Smooth muscle cell (in vitro differentiated cells): ENCODE results near the gene ABCB10. TPM values are rescaled to one million over a fixed set of nuclear protein-coding genes. Genes with fewer than 3 reads are reported as not detected.
A peak's percentile ranks its signal among the peaks of the same experiment; 100 is the strongest.

Source experiments
- DNase-seq: peaks from one replicate; lab custom pipeline; 2025; ENCODE audit not compliant: unreplicated experiment; lab: John Stamatoyannopoulos, UW
- H2AFZ ChIP-seq: fragments of 200-600 bp; sonication (generic); 2 replicates; pipeline ENCODE4 v1.6.0; 2016; ENCODE audit warnings: antibody characterized with exemption, low read depth, mild to moderate bottlenecking
- H3F3A ChIP-seq: fragments of 200-600 bp; sonication (generic); 2 replicates; pipeline ENCODE4 v1.6.0; 2017; ENCODE audit warnings: antibody characterized with exemption, low read depth
- H3K27ac ChIP-seq: fragments of 200-600 bp; sonication (generic); 2 replicates; pipeline ENCODE4 v1.5.1; 2016; ENCODE audit warnings: low read depth, mild to moderate bottlenecking
- H3K27me3 ChIP-seq: fragments of 200-600 bp; sonication (generic); 2 replicates; pipeline ENCODE4 v1.6.1; 2016; ENCODE audit warnings: low read depth, mild to moderate bottlenecking
- H3K36me3 ChIP-seq: fragments of 200-600 bp; sonication (generic); 2 replicates; pipeline ENCODE4 v1.5.1; 2016; ENCODE audit warnings: low read depth
- H3K4me1 ChIP-seq: fragments of 200-600 bp; sonication (generic); 2 replicates; pipeline ENCODE4 v1.5.1; 2016; ENCODE audit warnings: low read depth
- H3K4me2 ChIP-seq: fragments of 200-600 bp; sonication (generic); 2 replicates; pipeline ENCODE4 v1.6.0; 2016; ENCODE audit warnings: mild to moderate bottlenecking
- H3K4me3 ChIP-seq: fragments of 200-600 bp; sonication (generic); 2 replicates; pipeline ENCODE4 v1.5.1; 2016; ENCODE audit warnings: mild to moderate bottlenecking
- H3K79me2 ChIP-seq: fragments of 200-600 bp; sonication (generic); 2 replicates; pipeline ENCODE4 v1.6.0; 2016; ENCODE audit warnings: low read depth, mild to moderate bottlenecking
- H3K9ac ChIP-seq: fragments of 200-600 bp; sonication (generic); 2 replicates; pipeline ENCODE4 v1.6.0; 2016; ENCODE audit warnings: low read depth
- H3K9me3 ChIP-seq: fragments of 200-600 bp; sonication (generic); replicated peaks from 2 replicates; pipeline ENCODE4 v1.5.1; 2016; ENCODE audit warnings: low read depth
- H4K20me1 ChIP-seq: fragments of 200-600 bp; sonication (generic); 2 replicates; pipeline ENCODE4 v1.6.0; 2016; ENCODE audit warnings: low read depth
- WGBS: methylation state at CpG from one replicate; pipeline ENCODE4 v1.1.7; 2016; ENCODE audit warnings: low lambda C conversion rate; 5-methylcytosine and 5-hydroxymethylcytosine counted together
- polyA plus RNA-seq: library from polyadenylated mRNA; unstranded; fragments of >200 nt; fragmentation: Nextera tagmentation; extraction: Ambion mirVana; gene quantifications from 2 replicates; pipeline ENCODE4 v1.2.1, GENCODE V29; 2016
- total RNA-seq: library from RNA; depleted of rRNA; stranded (reverse); fragments of >200 nt; gene quantifications from 2 replicates; pipeline ENCODE4 v1.2.3, GENCODE V29; 2014
- TF ChIP-seq, protein P1 (sequence below): fragments of 200-600 bp; sonication (generic); IDR thresholded peaks from 2 replicates; pipeline ENCODE4 v1.5.1; 2017; ENCODE audit warnings: borderline replicate concordance, mild to moderate bottlenecking, antibody characterized with exemption; ENCODE audit not compliant: insufficient read depth, poor library complexity, severe bottlenecking

The ABCB10 gene
- total and polyA plus RNA-seq, 2 experiments from 2014 or later, result 7.1 to 18.4 TPM

DNA sequence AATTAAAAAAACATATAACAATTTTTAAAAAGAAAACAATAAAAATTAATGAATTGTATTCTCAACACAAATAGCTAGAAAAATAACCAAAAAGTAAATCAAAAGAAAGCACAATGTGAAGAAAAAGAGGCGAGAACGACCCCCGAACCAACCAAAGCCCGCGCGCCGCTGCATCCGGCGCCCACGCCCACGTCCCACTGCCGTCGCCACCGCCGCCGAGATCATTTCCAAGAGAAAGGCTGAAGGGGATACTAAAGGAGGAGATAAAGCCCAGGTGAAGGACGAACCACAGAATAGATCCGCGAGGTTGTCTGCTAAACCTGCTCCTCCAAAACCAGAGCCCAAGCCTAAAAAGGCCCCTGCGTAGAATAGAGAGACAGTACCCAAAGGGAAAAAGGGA is 11.8 kb upstream of the ABCB10 start:
- TF ChIP-seq, protein P1, sequence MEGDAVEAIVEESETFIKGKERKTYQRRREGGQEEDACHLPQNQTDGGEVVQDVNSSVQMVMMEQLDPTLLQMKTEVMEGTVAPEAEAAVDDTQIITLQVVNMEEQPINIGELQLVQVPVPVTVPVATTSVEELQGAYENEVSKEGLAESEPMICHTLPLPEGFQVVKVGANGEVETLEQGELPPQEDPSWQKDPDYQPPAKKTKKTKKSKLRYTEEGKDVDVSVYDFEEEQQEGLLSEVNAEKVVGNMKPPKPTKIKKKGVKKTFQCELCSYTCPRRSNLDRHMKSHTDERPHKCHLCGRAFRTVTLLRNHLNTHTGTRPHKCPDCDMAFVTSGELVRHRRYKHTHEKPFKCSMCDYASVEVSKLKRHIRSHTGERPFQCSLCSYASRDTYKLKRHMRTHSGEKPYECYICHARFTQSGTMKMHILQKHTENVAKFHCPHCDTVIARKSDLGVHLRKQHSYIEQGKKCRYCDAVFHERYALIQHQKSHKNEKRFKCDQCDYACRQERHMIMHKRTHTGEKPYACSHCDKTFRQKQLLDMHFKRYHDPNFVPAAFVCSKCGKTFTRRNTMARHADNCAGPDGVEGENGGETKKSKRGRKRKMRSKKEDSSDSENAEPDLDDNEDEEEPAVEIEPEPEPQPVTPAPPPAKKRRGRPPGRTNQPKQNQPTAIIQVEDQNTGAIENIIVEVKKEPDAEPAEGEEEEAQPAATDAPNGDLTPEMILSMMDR, result no peak
- 77% methylated on average over 20 of the region's 20 CpGs for WGBS
- Histone ChIP-seq H3K9ac (no peak overlapping the region), H3K9me3 (no peaks in the 10 kb centered on the region), H3K36me3 (no peaks in the 10 kb centered on the region), H3K27ac (no peak overlapping the region), H3K4me2 (no peak overlapping the region), H3K27me3 (no peaks in the 10 kb centered on the region), H3K4me1 (no peaks in the 10 kb centered on the region), H4K20me1 (no peaks in the 10 kb centered on the region), H3K4me3 (no peak overlapping the region), H3K79me2 (no peaks in the 10 kb centered on the region), H3F3A (no peaks in the 10 kb centered on the region), H2AFZ (no peak overlapping the region)
- DNase-seq, result no peak

DNA sequence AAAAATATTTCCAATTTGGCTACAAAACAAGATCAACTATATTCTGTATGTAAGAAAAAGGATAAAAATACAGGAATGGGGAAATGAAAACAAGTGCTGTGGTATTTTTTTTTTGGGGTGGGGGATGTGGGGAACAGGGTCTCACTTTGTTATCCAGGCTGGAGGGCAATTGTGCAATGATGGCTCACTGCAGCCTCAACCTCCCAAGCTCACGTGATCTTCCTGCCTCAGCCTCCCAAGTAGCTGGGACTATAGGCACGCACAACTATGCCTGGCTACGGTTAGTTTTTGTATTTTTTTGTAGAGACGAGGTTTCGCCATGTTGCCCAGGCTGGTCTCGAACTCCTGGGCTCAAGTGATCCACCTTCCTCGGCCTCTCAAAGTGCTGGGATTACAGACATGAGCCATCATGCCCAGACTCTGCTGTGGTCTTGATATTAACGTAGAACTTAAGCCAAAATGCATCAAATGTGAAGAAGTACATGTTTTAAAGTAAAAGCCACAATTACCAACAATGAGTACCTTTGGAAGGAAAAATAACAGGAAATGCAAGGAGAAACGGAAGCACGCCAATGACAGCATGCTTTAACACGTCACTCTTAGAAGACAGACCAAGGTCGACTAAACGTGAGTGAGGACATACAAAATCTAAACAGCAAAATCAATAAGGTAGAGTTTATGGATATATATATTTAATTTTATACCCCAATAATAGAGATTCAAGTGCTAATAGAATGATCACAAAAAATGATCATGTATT is 8.8 kb upstream of the ABCB10 start:
- peaks cover 14% of the 10 kb centered on the region for H3K4me1 ChIP-seq
- H3K79me2 ChIP-seq, result no peaks in the 10 kb centered on the region
- no peak overlapping the region for H3K4me2 ChIP-seq
- no peaks in the 10 kb centered on the region for H3K27me3 ChIP-seq
- 87% methylated on average over 13 of the region's 13 CpGs for WGBS
- DNase-seq, result no peak
- H3K4me3 ChIP-seq, result no peak overlapping the region
- H3K9me3 ChIP-seq, result no peaks in the 10 kb centered on the region
- H4K20me1 ChIP-seq, result no peaks in the 10 kb centered on the region
- no peak overlapping the region for H3K27ac ChIP-seq
- no peaks in the 10 kb centered on the region for H3K36me3 ChIP-seq
- peaks cover 4% of the 10 kb centered on the region for H3F3A ChIP-seq
- H3K9ac ChIP-seq, result no peak overlapping the region
- TF ChIP-seq, protein P1, result no peak
- no peak overlapping the region for H2AFZ ChIP-seq

DNA sequence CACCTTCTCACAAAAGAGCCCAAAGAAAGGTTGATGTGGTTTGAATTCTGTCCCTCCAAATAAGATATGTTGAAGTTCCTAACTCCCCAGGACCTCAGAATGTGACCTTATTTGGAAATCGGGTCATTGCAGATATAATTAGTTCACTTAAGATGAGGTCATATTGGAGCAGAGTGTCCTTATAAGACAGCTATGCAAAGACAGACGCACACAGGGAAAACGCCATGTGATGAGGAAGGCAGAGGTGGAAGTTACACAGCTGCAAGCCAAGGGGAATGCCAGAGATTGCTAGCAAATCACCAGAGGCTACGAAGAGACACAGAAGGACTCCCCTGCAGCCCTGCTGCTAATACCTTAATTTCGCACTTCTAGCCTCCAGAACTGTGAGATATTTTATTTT is 5.2 kb upstream of the ABCB10 start:
- peak overlapping the region; percentile 9 for H2AFZ ChIP-seq
- H3K79me2 ChIP-seq, result no peaks in the 10 kb centered on the region
- TF ChIP-seq, protein P1, result no peak
- H4K20me1 ChIP-seq, result no peaks in the 10 kb centered on the region
- H3K27ac ChIP-seq, result peak overlapping the region; percentile 16
- no peak for DNase-seq
- peak overlapping the region; percentile 43 for H3K4me2 ChIP-seq
- H3K36me3 ChIP-seq, result no peaks in the 10 kb centered on the region
- H3F3A ChIP-seq, result peaks cover 4% of the 10 kb centered on the region
- H3K9ac ChIP-seq, result no peak overlapping the region
- peaks cover 14% of the 10 kb centered on the region for H3K4me1 ChIP-seq
- no peaks in the 10 kb centered on the region for H3K27me3 ChIP-seq
- H3K9me3 ChIP-seq, result no peaks in the 10 kb centered on the region
- no peak overlapping the region for H3K4me3 ChIP-seq
- 45% methylated on average over 5 of the region's 5 CpGs for WGBS

DNA sequence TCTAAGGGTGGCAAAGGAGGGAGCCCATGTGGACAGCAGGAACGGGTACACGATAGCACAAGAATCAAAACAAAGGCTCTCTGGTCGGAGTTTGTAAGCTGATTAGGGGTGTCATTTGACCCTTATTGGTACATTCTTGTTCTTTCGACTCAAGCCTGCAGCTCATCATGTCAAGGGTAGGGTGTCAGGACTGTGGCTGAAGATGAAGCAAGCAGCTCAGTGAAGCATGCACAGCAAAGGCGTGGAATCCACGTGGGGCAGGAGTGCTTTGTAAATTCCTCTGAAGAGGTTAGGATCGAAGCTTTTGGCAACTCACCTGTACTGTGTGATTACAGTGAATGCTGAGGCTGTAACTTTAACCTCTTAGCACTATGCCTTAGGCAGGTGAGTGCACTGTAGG is 4.7 kb upstream of the ABCB10 start:
- peak overlapping the region; percentile 9 for H2AFZ ChIP-seq
- no peak overlapping the region for H3K4me3 ChIP-seq
- peak overlapping the region; percentile 16 for H3K27ac ChIP-seq
- TF ChIP-seq, protein P1, result no peak
- no peaks in the 10 kb centered on the region for H3K36me3 ChIP-seq
- no peaks in the 10 kb centered on the region for H3K27me3 ChIP-seq
- WGBS, result 32% methylated on average over 7 of the region's 7 CpGs
- peak overlapping the region; percentile 43 for H3K4me2 ChIP-seq
- H3K9me3 ChIP-seq, result no peaks in the 10 kb centered on the region
- H4K20me1 ChIP-seq, result no peaks in the 10 kb centered on the region
- DNase-seq, result no peak
- H3F3A ChIP-seq, result peaks cover 4% of the 10 kb centered on the region
- no peaks in the 10 kb centered on the region for H3K79me2 ChIP-seq
- no peak overlapping the region for H3K9ac ChIP-seq
- peaks cover 14% of the 10 kb centered on the region for H3K4me1 ChIP-seq
